NCI-H2107 (cell line): ENCODE measurements around the gene PTGES.
"Not testable (repeated sequence)": the region's sequence is repeated elsewhere in the genome, so short reads cannot be mapped to it uniquely, and the experiment has no call there.

Experiments
- DNase-seq: peaks from one replicate; lab custom pipeline; 2025; lab: John Stamatoyannopoulos, UW

Gene PTGES

GRCh38 chr9:129769669-129770068 is 16.8 kb upstream of the PTGES start:
- no peak for DNase-seq

DNA sequence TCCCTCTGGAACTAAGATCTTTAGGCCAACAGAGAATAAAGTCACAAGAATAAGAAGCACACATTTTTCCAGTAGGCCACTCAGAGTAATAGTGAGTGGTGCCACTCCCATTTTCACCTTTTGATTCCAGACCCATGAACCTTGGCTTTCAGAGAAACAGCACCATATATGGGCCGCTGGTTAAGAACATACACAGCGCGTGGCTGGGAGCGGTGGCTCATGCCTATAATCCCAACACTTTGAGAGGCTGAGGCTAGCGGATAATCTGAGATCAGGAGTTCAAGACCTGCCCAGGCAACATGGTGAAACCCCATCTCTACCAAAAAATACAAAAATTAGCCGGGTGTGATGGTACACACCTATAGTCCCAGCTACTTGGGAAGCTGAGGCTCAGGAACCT is 15.6 kb upstream of the PTGES start:
- DNase-seq = no peak

DNA sequence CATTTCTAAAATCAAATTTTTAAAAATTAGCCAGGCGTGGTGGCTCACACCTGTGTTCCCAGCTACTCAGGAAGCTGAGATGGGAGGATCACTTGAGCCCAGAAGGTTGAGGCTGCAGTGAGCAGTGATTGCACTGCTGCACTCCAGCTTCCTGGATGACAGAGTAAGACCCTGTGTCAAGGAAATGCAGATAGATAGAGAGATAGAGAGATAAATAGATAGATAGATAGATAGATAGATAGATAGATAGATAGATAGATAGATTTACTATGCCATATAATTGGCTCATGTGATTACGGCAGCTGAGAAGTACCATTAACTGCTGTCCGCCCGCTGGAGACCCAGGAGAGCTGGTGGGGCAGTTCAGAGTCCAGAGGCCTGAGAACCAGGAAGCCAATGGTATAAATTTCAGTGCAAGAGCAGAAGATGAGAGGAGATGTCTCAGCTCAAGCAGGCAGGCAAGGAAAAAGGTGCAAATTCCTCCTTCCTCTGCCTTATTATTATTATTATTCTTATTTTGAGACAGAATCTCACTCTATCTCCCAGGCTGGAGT is 13.0 kb upstream of the PTGES start:
- no peak for DNase-seq

GRCh38 chr9:129762985-129763926 is 10.4 kb upstream of the PTGES start:
- DNase-seq = no peak

GRCh38 chr9:129762370-129762984 is 9.6 kb upstream of the PTGES start:
- not testable (repeated sequence) for DNase-seq

DNA sequence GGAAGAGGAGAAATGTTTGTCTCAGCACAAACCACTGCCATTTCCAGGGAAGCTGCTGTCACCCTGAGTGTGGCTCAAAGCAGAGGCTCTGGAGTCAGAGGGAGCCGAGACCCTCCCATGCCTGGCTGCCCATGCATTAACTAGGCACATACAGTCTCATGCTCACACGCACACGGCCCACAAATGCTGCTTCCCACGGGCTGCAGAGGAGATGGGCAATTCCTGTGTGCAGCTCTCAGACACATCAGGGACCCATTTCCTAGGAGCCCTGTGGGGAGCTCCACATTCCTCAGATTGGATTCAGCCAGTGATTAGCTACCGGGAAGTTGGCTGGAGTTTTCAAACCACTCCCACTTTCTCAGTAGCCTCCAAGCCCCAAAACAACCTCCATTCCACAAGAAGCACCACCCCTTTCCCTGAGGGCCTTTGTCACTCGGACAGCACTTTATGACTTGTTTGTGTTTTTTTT is 9.1 kb upstream of the PTGES start:
- DNase-seq = no peak

DNA sequence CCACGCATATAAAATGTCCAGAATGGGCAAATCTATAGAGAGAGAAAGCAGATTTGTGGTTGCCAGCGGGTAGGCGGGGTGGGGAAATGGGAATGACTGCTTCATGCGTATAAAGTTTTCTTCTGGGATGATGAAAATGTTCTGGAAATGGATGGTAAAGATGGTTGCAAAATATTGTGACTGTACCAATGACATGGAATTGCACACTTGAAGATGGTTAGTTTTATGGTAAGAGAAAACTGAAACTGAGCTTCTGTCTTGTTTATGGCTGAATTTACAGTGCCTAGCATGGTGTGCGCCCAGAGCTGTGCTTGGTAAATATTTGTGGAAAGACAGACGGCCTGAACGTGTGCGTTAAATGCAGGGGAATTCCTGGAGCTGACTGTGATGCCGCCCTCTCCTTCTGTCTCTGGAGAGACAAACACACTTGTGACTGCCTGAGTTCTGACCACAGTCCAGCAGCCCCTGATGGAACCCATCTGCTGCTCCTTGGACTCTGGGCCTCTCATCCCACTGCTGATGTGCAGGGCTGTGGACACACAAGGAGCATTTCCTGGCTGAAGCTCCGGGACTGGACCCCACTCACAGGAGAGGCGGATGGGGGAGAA is 8.6 kb upstream of the PTGES start:
- no peak for DNase-seq

DNA sequence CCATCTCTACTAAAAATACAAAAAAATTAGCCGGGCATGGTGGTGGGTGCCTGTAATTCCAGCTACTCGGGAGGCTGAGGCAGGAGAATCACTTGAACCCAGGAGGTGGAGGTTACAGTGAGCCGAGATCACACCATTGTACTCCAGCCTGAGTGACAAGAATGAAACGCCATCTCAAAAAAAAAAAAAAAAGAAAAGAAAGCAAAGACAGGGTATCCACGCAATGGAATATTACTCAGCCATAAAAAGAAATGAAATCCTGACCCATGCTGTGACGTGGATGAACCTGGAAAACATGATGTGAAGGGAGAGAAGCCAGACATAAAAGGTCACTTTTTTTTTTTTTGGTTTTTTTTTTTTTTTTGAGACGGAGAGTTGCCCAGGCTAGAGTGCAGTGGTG is 7.9 kb upstream of the PTGES start:
- not testable (repeated sequence) for DNase-seq

DNA sequence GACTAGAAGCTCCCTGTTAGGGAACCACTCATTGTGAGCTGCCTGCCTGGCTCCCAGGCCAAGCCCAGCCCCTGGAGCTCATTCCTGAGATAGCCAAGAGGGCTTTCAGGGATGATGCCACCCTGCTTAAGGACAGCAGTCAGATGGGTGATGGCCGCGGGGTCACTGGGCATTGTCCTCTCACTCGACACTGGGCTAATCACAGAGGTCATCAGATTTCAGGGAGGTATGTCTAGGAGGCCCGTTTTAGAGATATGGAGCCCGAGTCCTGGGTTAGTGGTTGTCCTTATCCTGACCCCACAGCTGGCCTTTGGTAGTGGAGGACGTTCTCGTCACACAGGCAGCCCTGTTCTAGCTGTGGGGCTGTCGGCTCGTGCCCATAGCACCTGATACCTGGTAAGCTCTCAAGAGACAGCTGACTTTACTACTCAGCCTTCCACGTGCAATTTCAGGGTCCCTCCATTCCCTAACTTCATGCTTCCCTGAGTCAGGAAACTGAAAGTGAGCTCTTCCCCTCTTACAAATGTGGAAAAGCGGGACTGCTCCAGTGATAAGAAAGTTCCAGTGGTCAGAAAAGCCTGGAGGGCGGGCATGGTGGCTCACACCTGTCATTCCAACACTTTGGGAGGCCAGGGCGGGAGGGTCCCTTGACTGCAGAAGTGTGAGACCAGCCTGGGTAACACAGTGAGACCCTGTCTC is 7.1 kb upstream of the PTGES start:
- no peak for DNase-seq

DNA sequence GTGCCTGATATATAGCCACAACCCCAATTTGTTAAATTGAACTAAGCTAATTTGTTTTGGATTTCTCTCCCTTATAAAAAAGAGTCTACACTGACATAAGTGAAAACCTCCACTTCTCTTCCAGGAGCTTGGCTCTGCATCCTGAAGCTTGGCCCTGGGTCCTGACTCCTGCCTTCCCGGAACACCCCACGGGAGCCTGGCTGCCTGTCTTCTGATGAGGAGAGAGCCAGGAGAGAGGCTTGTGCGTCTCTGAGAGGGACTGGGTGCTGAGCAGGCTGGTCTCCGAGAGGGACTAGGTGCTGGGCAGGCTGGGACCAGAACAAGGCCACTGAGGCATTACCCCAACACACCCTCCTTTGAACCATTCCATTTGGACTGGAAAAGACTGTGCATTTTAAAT is 6.5 kb upstream of the PTGES start:
- DNase-seq = no peak

GRCh38 chr9:129757045-129757444 is 4.2 kb upstream of the PTGES start:
- DNase-seq = no peak

DNA sequence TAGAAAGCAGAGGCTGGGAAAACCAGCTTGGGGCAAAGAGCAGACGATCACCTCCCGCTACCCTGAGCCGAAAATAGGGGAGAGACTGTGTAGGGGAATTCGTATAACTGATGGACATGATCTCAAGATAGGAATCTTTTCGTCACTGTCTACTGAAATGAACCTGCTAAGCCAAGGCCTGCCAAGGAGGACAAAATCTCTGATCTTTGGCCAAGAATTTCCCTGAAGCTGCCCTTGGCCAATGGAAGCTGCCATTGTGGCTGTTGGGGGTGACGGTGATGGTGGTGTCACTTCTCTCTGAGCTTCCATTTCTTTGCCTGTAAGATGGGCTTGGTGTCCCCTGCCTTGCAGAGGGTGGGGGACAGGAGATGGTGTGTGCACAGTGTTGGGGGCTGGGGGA is 3.3 kb upstream of the PTGES start:
- DNase-seq = no peak

- no peak for DNase-seq
Measured at GRCh38 chr9:129755151-129755550, 2.3 kb upstream of the PTGES start.

GRCh38 chr9:129751841-129752801 is 721 bp downstream of the PTGES start:
- DNase-seq = peak; percentile 12

- no peak for DNase-seq
Measured at GRCh38 chr9:129750013-129750638, 2.7 kb downstream of the PTGES start.

- DNase-seq = no peak
Measured at GRCh38 chr9:129749575-129749974, 3.3 kb downstream of the PTGES start.

GRCh38 chr9:129749052-129749451 is 3.8 kb downstream of the PTGES start:
- DNase-seq = not testable (repeated sequence)

- DNase-seq = no peak
Measured at GRCh38 chr9:129748249-129748648, 4.6 kb downstream of the PTGES start.

DNA sequence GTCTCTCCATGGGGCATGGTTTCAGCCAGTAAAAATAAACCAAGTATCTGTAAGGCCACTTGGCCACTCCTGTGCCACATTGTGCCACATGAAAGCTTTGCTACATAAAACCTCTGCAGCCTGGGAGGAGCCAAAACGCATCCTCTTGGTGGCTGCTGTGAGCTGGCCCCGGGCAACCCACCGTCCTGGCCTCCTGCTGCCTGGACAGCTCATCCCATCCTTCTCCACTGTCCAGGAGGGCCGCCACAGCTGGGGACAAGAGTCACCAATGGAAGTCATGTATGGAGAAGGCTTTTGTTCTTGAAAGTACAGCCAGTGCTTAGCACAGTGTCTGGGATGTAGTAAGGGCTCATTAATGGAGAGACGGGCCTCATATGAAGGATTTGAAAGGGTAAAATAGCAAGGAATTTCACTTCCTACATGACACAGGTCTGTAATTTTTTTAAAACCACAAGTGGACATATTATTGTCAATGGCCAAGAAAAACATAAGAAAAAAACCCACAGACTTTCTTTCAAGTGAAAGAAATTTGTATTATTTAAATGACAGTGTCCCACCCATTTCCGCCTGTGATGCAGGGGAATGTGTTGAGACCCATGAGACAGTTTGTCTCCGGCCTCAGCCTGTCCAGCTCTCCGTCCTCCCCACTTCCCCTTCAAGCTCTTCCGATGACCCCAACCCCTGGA is 6.6 kb downstream of the PTGES start:
- DNase-seq = no peak

GRCh38 chr9:129745200-129745599 is 7.6 kb downstream of the PTGES start:
- DNase-seq = no peak
